SK-N-SH treated with all-trans-retinoic acid at 6 μM for 48 hours (cell line): ENCODE results near the gene IKZF2.

ENCODE experiments used
- ATAC-seq: fragments of 200-7000 bp; cut with Tn5 transposase; 3 replicates; pipeline ENCODE4 v1.9.1; 2020; ENCODE audit warnings: mild to moderate bottlenecking, moderate library complexity
- ARNTL ChIP-seq: fragments of 450-650 bp; formaldehyde crosslinking; IDR thresholded peaks from 2 replicates; pipeline ENCODE4 v1.5.0; 2020; ENCODE audit warnings: low read depth, mild to moderate bottlenecking, moderate library complexity, borderline replicate concordance
- CSDC2 ChIP-seq: fragments of 250-450 bp; sonication (Bioruptor Pico); IDR thresholded peaks from 2 replicates; pipeline ENCODE4 v1.5.0; 2020; ENCODE audit warnings: mild to moderate bottlenecking, moderate library complexity
- CSRNP3 ChIP-seq: fragments of 250-450 bp; sonication (Bioruptor Pico); IDR thresholded peaks from 2 replicates; pipeline ENCODE4 v1.5.1; 2021; ENCODE audit warnings: mild to moderate bottlenecking, moderate library complexity
- ESRRG ChIP-seq: fragments of 250-450 bp; sonication (Bioruptor Pico); IDR thresholded peaks from 2 replicates; pipeline ENCODE4 v1.6.1; 2021; ENCODE audit warnings: mild to moderate bottlenecking
- GLIS3 ChIP-seq: fragments of 250-450 bp; sonication (Bioruptor Pico); IDR thresholded peaks from 2 replicates; pipeline ENCODE4 v1.5.0; 2020; ENCODE audit warnings: mild to moderate bottlenecking, moderate library complexity
- OSR1 ChIP-seq: fragments of 250-450 bp; sonication (Bioruptor Pico); IDR thresholded peaks from 2 replicates; pipeline ENCODE4 v1.8.0; 2022; ENCODE audit warnings: moderate library complexity, mild to moderate bottlenecking, inconsistent platforms
- POU6F1 ChIP-seq: fragments of 250-450 bp; sonication (Bioruptor Pico); IDR thresholded peaks from 2 replicates; pipeline ENCODE4 v1.8.0; 2021; ENCODE audit warnings: low read depth, mild to moderate bottlenecking, moderate library complexity, borderline replicate concordance
- RARB ChIP-seq: fragments of 250-450 bp; sonication (Bioruptor Pico); IDR thresholded peaks from 2 replicates; pipeline ENCODE4 v1.8.0; 2021; ENCODE audit warnings: mild to moderate bottlenecking, moderate library complexity
- SNAI2 ChIP-seq: fragments of 250-450 bp; sonication (Bioruptor Pico); IDR thresholded peaks from 2 replicates; pipeline ENCODE4 v1.5.0; 2020; ENCODE audit warnings: mild to moderate bottlenecking, moderate library complexity
- TCF4 ChIP-seq: fragments of 250-450 bp; sonication (Bioruptor Pico); IDR thresholded peaks from 2 replicates; pipeline ENCODE4 v1.8.0; 2021; ENCODE audit warnings: mild to moderate bottlenecking, moderate library complexity, borderline replicate concordance
- TOX ChIP-seq: fragments of 250-450 bp; sonication (Bioruptor Pico); IDR thresholded peaks from 2 replicates; pipeline ENCODE4 v1.8.0; 2021; ENCODE audit warnings: mild to moderate bottlenecking, moderate library complexity, borderline replicate concordance
- ZNF565 ChIP-seq: fragments of 450-650 bp; formaldehyde crosslinking; conservative IDR thresholded peaks from 2 replicates; pipeline ENCODE4 v1.5.0; 2020; ENCODE audit warnings: low read depth, mild to moderate bottlenecking, moderate library complexity
- ZNF70 ChIP-seq: fragments of 450-650 bp; formaldehyde crosslinking; IDR thresholded peaks from 2 replicates; pipeline ENCODE4 v1.5.0; 2020; ENCODE audit warnings: mild to moderate bottlenecking, moderate library complexity
- ZNF8 ChIP-seq: fragments of 450-650 bp; formaldehyde crosslinking; IDR thresholded peaks from 2 replicates; pipeline ENCODE4 v1.5.0; 2020; ENCODE audit warnings: mild to moderate bottlenecking, moderate library complexity
- TF ChIP-seq, protein P1 (sequence below): fragments of 250-450 bp; sonication (Bioruptor Pico); IDR thresholded peaks from 2 replicates; pipeline ENCODE4 v1.8.0; 2020; ENCODE audit warnings: mild to moderate bottlenecking, moderate library complexity, borderline replicate concordance
- TF ChIP-seq, protein P2 (sequence below): fragments of 250-450 bp; sonication (Bioruptor Pico); IDR thresholded peaks from 2 replicates; pipeline ENCODE4 v1.5.1; 2020; ENCODE audit warnings: low read depth, mild to moderate bottlenecking, moderate library complexity

IKZF2 gene

GRCh38 chr2:213122725-213123124 is 28.7 kb downstream of the IKZF2 start:
- TF ChIP-seq ESRRG (CRISPR knock-in tag) = no peak
- no peak for TF ChIP-seq ZNF70
- no peak for TF ChIP-seq TCF4 (CRISPR knock-in tag)
- TF ChIP-seq RARB (CRISPR knock-in tag) = no peak
- TF ChIP-seq ZNF8 (CRISPR knock-in tag) = no peak
- TF ChIP-seq SNAI2 (CRISPR knock-in tag) = no peak
- TF ChIP-seq POU6F1 = no peak
- TF ChIP-seq ARNTL = no peak
- no peak for TF ChIP-seq CSDC2
- TF ChIP-seq OSR1 (CRISPR knock-in tag) = no peak
- TF ChIP-seq, protein P1, sequence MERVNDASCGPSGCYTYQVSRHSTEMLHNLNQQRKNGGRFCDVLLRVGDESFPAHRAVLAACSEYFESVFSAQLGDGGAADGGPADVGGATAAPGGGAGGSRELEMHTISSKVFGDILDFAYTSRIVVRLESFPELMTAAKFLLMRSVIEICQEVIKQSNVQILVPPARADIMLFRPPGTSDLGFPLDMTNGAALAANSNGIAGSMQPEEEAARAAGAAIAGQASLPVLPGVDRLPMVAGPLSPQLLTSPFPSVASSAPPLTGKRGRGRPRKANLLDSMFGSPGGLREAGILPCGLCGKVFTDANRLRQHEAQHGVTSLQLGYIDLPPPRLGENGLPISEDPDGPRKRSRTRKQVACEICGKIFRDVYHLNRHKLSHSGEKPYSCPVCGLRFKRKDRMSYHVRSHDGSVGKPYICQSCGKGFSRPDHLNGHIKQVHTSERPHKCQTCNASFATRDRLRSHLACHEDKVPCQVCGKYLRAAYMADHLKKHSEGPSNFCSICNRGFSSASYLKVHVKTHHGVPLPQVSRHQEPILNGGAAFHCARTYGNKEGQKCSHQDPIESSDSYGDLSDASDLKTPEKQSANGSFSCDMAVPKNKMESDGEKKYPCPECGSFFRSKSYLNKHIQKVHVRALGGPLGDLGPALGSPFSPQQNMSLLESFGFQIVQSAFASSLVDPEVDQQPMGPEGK (CRISPR knock-in tag) = no peak
- TF ChIP-seq, protein P2, sequence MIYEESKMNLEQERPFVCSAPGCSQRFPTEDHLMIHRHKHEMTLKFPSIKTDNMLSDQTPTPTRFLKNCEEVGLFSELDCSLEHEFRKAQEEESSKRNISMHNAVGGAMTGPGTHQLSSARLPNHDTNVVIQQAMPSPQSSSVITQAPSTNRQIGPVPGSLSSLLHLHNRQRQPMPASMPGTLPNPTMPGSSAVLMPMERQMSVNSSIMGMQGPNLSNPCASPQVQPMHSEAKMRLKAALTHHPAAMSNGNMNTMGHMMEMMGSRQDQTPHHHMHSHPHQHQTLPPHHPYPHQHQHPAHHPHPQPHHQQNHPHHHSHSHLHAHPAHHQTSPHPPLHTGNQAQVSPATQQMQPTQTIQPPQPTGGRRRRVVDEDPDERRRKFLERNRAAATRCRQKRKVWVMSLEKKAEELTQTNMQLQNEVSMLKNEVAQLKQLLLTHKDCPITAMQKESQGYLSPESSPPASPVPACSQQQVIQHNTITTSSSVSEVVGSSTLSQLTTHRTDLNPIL (CRISPR knock-in tag) = no peak
- ATAC-seq = no peak

- no peak for ATAC-seq
- TF ChIP-seq GLIS3 (CRISPR knock-in tag) = no peak
- no peak for TF ChIP-seq CSRNP3 (CRISPR knock-in tag)
- TF ChIP-seq, protein P2 (CRISPR knock-in tag) = no peak
- TF ChIP-seq ZNF8 (CRISPR knock-in tag) = no peak
Measured at GRCh38 chr2:213121690-213122089, 29.7 kb downstream of the IKZF2 start.

GRCh38 chr2:213119061-213119809 is 32.2 kb downstream of the IKZF2 start:
- TF ChIP-seq CSRNP3 (CRISPR knock-in tag) (no peak), ZNF8 (CRISPR knock-in tag) (no peak), POU6F1 (no peak), ZNF565 (CRISPR knock-in tag) (no peak), TOX (CRISPR knock-in tag) (no peak)
- TF ChIP-seq, protein P2 (CRISPR knock-in tag) = no peak
- TF ChIP-seq, protein P1 (CRISPR knock-in tag) = no peak
- ATAC-seq = peak; percentile 82
